HG03103 (cell line): ENCODE results near the gene MCCC2.
A peak's percentile ranks its signal among the peaks of the same experiment; 100 is the strongest.
"Not testable (repeated sequence)": the region's sequence is repeated elsewhere in the genome, so short reads cannot be mapped to it uniquely, and the experiment has no call there.

Experiments used
- ATAC-seq: cut with Tn5 transposase; IDR thresholded peaks from one replicate; pipeline ENCODE4 v1.9.1; 2021; ENCODE audit warnings: low read depth; ENCODE audit not compliant: unreplicated experiment

MCCC2 gene

DNA sequence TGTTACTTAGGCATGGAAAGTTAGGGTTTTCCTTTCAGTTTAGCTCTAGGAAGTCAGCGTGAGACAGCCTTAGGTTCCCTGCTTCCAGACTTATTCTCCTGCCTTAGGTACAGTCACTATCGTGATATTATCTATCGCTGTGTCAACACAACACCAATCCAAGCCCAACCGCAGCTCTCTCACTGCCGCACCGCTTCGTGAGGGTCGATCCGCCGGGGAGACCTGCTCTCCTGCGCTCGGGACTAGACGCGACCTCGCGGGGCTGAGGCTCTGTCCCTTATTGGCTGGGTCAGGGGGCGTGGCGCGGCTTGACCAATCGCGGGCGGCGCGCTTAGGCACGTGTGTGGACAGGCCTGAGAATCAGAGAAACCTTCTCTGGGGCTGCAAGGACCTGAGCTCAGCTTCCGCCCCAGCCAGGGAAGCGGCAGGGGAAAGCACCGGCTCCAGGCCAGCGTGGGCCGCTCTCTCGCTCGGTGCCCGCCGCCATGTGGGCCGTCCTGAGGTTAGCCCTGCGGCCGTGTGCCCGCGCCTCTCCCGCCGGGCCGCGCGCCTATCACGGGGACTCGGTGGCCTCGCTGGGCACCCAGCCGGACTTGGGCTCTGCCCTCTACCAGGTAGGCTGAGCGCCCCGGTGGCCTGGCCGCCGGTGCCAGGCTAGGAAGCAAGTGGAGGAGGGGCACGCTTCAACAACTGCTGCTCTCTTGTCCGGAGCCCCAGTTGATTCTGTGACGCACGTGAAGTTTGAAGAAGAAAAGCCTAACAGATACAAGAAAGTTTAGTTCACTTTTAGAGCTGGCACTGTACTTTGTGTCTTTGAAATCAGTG is at the start of gene MCCC2:
MCCC2 (plus strand) TSS at position 400 of the 825 bp plus-strand sequence; CDS start at position 486, 86 bp downstream.
- peak; percentile 96 for ATAC-seq

DNA sequence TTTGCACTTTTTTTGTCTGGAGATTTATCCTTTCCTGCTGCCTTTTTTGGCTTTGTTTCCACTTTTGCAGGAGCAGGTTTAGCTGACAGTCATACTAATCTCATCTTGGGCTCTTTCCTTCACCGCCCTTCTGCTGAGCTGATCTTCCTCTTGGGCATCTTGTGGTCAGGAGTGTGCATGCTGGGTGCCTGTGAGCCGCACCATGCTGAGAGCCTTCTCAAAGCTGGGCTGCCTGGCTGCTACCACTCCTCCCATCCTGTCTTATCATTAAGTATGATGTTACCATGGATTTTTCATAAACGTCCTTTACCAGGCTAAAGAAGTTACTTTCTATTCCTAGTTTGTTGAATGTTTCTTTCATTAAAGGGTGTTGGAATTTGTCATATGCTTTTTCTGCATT is 49.5 kb upstream of the MCCC2 start:
- no peak for ATAC-seq

DNA sequence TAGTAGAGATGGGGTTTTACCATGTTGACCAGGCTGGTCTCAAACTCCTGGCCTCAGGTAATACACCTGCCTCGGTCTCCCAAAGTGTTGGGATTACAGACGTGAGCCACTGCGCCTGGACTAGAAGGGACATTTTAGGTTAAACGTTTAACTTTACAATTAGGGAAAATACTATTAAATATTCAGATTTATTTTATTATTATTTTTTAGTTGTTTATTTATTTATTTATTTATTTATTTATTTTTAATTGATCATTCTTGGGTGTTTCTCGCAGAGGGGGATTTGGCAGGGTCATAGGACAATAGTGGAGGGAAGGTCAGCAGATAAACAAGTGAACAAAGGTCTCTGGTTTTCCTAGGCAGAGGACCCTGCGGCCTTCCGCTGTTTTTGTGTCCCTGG is 36.3 kb upstream of the MCCC2 start:
- not testable (repeated sequence) for ATAC-seq

DNA sequence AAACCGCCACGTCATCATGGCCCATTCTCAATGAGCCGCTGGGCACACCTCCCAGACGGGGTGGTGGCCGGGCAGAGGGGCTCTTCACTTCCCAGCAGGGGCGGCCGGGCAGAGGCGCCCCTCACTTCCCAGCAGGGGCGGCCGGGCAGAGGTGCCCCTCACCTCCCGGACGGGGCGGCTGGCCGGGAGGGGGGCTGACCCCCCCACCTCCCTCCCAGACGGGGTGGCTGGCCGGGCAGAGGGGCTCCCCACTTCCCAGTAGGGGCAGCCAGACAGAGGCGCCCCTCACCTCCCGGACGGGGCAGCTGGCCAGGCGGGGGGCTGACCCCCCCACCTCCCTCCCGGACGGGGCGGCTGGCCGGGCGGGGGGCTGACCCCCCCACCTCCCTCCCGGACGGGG is 35.6 kb upstream of the MCCC2 start:
- not testable (repeated sequence) for ATAC-seq

DNA sequence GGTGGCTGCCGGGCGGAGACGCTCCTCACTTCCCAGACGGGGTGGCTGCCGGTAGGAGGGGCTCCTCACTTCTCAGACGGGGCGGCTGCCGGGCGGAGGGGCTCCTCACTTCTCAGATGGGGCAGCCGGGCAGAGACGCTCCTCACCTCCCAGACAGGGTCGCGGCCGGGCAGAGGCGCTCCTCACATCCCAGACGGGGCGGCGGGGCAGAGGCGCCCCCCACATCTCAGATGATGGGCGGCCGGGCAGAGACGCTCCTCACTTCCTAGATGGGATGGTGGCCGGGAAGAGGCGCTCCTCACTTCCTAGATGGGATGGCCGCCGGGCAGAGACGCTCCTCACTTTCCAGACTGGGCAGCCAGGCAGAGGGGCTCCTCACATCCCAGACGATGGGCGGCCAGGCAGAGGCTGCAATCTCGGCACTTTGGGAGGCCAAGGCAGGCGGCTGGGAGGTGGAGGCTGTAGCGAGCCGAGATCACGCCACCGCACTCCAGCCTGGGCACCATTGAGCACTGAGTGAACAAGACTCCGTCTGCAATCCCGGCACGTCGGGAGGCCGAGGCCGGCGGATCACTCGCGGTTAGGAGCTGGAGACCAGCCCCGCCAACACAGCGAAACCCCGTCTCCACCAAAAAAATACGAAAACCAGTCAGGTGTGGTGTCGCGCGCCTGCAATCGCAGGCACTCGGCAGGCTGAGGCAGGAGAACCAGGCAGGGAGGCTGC is 35.0 kb upstream of the MCCC2 start:
- not testable (repeated sequence) for ATAC-seq

DNA sequence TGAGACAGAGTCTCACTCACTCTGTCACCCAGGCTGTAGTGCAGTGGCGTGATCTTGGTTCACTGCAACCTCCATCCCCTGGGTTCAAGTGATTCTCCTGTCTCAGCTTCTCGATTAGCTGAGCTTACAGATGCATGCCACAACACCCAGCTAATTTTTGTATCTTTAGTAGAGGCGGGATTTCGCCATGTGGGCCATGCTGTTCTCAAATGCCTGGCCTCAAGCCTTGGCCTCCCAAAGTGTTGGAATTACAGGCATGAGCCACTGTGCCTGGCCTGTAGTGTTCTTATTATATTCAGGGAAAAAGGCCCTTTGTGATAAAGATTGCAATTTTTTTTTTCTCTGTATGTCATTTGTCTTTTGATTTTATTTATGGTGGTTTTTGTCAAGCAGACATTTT is 24.0 kb upstream of the MCCC2 start:
- no peak for ATAC-seq

DNA sequence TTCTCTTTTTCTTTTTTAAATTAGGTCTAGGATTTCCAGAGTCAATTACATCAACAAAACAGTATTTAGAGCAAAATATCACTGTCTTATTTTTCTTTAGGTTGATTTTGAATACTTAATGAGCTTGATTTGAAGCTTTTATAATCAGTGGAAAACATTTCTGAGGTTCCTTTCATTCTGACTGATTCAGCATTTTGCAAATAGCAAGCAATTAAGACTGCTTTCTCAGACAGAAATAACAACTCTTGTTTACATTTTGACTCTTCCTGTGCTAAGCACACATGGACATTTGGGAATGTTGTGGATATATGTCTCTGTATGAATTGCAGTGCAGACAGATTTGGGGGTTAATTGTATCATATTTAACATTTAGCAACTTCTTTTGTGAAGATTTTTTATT is 22.2 kb upstream of the MCCC2 start:
- ATAC-seq = no peak

DNA sequence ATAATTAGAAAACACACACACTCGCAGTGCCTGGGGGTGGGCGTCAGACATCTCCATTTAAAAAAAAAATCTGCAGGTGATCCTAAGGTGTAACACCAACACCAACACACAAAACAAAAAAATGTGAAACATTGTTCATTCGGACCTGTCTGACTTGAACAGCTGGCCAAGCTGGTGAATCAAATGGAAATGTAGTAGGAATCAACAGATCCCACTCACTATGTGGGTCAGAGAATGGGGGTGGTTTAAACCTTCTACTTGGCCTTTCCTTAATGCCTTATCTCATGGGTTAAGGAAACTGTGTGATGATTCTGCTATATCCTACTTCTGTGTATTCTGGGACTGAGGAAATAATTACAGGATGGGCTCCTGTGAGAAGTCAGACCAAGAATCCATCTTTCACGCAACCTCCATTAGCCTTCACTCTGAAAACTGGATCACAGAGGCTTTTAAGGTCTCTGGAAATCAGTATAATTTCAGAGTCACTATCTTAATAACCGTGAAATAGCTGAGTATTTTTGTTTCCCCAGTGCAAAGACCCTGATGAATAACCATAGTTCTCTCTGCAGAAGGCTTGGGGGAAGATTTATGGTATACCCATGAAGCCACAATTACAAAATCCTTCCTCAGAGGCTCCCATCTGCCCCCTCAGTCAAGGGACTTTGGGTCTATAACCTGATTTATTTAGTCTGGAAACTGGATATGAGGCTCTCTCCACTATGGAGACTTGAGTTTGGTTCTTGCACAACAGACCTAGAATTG is 17.2 kb upstream of the MCCC2 start:
- ATAC-seq = no peak

DNA sequence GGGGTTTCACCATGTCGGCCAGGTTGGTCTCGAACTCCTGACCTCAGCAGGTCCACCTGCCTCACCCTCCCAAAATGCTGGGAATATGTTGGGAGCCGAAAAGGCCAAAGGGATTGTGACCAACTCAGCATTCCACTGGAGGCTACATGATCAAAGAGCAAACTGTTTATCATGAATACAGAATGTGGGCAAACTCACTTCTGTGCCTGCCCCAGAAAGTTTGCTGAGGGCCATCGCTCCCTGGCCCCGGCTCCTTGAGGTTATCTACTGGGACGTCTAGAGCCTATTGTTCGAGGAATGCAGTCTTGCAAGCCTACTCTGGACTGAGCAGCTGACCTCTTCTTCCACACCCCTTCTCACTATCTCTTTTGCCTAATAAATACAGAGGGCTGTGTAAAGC is 15.3 kb upstream of the MCCC2 start:
- not testable (repeated sequence) for ATAC-seq

DNA sequence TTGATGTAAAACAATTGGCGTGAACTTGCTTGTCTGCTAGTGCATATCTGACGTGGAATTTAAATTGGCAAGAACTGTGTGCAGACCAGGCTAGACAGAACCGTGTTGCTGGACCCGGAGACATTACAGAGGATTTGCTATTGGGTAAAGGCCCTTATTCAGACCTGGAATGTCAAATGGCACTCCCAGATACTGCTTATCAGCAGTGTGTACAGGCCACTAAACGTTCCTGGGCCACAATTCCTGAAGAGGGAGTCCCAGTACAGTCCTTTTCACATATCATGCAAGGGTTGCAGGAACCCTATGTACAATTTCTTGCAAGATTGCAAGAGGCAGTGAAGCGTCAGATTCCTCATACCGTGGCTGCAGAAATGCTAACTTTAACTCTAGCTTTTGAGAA is 13.5 kb upstream of the MCCC2 start:
- ATAC-seq = no peak

DNA sequence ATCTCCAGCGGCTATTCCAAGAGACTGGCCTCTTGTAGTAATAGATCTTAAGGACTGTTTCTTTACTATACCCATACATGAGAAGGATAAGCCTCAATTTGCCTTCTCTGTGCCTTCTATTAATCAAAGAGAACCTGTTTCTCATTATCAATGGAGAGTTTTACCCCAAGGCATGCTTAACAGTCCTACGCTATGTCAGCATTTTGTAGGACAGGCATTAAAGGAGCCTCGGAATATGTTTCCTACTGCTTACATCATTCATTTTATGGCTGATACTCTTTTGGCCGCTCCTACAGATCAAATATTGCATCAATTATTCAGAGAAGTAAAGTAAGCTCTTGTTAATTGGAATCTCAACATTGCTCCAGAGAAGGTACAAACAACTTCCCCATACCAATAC is 11.6 kb upstream of the MCCC2 start:
- not testable (repeated sequence) for ATAC-seq

DNA sequence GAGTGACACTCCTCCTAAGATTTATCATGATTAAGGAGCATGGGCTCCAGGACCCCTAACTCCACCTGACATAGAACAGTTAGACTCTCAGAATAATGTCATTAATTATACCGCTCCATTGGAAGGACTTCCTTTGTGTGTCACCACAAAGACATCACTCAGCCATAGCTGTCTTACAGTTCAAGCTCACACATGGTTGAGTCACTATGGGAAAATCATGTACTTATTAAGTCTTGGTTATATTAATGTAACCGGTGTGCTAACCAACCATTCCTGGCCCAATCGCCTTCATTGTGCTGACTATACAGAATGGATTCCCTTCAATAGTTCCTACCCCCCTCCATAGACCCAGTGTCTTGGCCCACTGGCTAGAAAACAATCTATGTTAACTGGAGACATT is 10.9 kb upstream of the MCCC2 start:
- no peak for ATAC-seq

DNA sequence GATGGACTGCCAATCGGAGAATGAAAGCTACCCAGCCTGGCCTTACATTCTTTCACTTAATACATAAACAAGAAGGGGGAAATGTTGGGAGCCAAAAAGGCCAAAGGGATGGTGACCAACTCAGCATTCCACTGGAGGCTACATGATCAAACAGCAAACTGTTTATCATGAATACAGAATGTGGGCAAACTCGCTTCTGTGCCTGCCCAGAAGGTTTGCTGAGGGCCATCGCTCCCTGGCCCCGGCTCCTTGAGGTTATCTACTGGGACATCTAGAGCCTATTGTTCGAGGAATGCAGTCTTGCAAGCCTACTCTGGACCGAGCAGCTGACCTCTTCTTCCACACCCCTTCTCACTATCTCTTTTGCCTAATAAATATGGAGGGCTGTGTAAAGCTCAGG is 9.3 kb upstream of the MCCC2 start:
- ATAC-seq = not testable (repeated sequence)

DNA sequence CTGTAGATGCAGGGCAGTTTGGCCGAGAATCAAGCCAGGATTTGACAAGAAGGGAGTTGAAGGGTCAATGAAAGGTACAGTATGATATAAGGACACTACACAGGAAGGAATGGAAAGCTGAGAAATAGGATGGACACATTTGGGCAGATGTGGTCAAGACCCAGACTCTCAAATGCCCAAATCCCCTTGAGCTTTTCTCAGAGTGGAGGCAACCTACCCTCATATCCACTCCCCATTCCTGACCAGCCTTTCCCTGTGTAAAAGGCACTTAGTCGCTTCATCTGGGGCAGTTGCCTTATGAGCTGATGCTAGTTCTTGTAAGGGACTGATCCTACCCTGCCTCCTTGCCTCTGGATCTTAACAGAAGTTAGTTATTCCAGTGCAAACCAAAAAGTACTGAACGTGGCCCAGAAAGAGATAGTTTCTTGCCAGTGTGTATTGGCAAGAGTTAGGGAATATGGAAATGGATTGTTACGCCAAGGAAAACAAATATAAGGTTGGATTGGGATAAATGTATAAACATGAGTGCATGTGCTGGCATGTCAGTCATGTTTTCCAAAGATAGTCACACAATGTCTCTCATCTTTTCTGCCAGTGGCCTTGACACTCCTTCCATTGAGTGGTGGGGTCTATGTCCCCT is 4.1 kb upstream of the MCCC2 start:
- no peak for ATAC-seq

DNA sequence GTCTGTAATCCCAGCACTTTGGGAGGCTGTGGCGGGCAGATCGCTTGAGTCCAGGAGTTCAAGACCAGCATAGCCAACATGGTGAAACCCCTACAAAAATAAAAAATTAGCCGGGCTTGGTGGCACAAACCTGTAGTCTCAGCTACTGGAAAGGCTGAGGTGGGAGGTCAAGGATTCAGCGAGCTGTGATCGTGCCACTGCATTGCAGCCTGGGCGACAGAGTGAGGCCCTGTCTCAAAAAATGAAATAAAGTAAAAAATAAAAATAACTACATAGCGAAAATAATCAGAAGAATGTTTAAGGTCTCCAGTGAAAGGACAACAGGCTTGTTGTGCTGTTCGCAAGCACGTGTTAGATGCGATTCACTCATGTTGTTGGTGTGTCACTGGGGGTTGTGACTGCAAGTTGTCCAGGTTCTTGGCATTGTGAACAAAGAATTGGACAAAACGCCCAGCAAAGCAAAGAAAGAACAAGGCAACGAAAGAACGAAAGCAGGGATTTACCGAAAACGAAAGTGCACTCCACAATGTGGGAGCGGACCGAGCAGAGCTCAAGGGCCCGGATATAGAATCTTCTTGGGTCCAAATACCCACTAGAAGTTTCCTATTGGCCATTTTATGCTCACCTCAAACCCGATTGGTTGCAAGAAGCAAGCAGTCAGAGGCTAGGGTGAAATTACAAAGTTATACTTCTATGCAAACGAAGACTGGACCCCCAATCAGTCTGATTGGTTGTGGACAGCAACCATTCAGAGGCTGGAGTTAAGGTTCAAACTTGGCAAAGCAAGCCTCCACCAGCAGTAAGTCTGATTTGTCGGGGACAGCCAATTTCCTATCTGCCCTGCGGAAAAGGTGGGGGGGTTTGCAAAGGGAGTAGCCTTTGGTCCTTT is 844 bp upstream of the MCCC2 start:
- no peak for ATAC-seq

DNA sequence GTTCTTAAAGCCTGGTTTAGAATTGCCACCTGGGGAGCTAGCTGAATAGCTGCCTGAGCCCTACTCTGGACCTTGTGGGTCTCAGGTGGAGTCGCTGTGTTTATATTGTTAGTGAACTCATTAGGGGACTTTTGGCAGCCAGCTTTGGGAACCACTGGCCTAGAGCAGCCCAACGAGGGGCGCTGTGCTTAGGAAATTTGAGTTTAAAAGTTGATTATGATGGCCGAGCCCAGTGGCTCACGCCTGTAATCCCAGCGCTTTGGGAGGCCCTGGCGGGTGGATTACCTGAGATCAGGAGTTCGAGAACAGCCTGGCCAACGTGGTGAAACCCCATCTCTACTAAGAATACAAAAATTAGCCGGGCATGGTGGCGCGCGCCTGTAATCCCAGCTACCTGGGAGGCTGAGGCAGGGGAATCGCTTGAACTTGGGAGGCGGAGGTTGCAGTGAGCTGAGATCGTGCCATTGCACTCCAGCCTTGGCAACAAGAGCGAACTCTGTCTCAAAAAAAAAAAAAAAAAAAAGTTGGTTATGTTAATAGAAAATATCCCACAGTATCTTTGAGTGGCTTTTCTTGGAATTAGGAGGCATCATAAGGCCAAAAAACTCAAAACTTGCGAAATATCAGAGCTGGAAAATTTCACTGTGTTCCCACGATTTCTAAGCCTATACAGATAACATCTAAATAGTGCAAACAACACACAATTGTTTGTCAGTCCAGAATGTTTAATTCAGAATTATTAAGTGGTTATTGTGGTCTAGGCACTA is 809 bp downstream of the MCCC2 start:
- ATAC-seq = peak; percentile 0

DNA sequence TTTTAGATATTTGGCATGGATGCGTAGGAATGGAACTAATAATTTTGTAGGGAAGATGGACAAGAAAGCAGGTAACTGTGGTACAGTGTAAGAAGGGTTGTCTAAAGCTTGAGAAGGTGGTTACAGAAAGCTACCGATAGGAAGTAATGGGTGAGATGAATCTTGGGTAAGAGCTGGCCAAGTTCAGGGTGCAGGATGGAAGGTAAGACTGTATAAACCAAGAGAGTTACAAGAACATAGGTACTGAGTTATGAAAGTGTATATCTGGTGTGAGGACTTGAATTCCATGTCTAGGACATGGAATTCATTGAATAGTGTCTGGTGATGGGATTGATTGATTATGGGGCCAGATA is 1.4 kb downstream of the MCCC2 start:
- no peak for ATAC-seq

DNA sequence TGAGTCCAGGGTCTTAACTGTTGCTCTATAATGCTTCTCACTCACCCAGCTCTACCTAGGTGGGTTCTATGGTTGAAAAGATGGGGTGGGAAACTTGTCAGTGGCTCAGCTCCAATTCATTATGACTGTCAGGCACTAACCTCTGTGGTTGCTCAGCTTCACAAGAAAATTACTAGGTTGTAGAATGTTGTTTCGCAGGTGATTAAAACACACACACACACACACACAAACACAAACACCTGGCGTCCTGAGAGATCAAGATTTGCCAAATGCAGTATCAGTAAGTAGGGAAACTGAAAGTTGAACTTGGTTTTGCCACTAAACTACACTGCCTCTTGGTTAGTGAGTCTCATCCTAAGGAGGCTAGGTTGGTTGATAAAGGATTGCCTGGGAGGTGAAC is 2.8 kb downstream of the MCCC2 start:
- ATAC-seq = no peak

DNA sequence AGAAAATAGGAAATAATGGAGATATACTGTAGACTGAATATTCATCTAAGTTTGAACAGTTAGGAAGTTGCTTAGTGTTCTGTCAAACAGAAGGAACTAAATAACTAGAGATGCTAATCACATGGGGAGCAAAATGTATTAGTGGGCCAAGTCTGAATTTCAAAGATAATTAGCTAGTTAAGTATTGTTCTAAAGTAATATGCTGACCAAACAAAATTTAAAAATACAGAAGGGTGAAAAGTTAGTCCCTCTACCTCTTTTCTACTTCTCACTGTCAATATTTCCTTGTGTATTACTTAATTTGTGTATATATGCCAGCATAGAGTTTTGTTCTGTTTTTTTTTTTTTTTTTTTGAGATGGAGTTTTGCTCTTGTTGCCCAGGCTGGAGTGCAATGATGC is 4.0 kb downstream of the MCCC2 start:
- no peak for ATAC-seq
